Left ventricle myocardium inferior (tissue), 1 donor: Measurements from ENCODE around the gene RILP. TPM values are rescaled to one million over a fixed set of nuclear protein-coding genes. Genes with fewer than 3 reads are reported as not detected.
A peak's percentile ranks its signal among the peaks of the same experiment; 100 is the strongest.

Source experiments
- DNase-seq: peaks from one replicate; pipeline ENCODE4 v3.0.0-alpha.2; 2020
- H3K27ac ChIP-seq: fragments of 200-600 bp; replicated peaks from 2 replicates; pipeline ENCODE4 v1.8.0; 2021
- H3K27me3 ChIP-seq: fragments of 200-600 bp; 2 replicates; pipeline ENCODE4 v1.8.0; 2021; ENCODE audit warnings: low read depth
- H3K36me3 ChIP-seq: fragments of 200-600 bp; 2 replicates; pipeline ENCODE4 v1.8.0; 2021
- H3K4me1 ChIP-seq: fragments of 200-600 bp; 2 replicates; pipeline ENCODE4 v1.8.0; 2021
- H3K4me3 ChIP-seq: fragments of 200-600 bp; 2 replicates; pipeline ENCODE4 v1.8.0; 2021; ENCODE audit warnings: mild to moderate bottlenecking, moderate library complexity
- H3K9me3 ChIP-seq: fragments of 200-600 bp; replicated peaks from 2 replicates; pipeline ENCODE4 v1.8.0; 2021
- CTCF ChIP-seq: fragments of 200-600 bp; IDR thresholded peaks from 2 replicates; pipeline ENCODE4 v1.8.0; 2021; ENCODE audit warnings: antibody characterized with exemption, mild to moderate bottlenecking, borderline replicate concordance
- intact Hi-C: fragments of 100-400 bp; cut with micrococcal nuclease; formaldehyde crosslinking; loops from one replicate; pipeline ENCODE4 v1.11.0; 2022
- total RNA-seq: library from RNA; stranded (reverse); fragmentation: NEBNext Ultra II Directional; extraction: Animal tissue kit (Norgen Biotek cat#: 25700); gene quantifications from one replicate; pipeline ENCODE4 v1.2.1, GENCODE V29; 2021
- donor health status: DM: no; HTN: yes; CAD: no; lungs with severe emphysema.

The RILP gene
- total RNA-seq, 1 donor from 2014 or later: 81.7 TPM

GRCh38 chr17:1645207-1646171 is 4.2 kb downstream of the RILP start, which contains the start of gene SCARF1:
SCARF1 (minus strand) TSS chr17:1645732; CDS start chr17:1645697, 35 bp downstream.
- intact Hi-C loops: no loop called here
- peak; percentile 73 for DNase-seq
- Histone ChIP-seq H3K9me3 (no peaks in the 10 kb centered on the region), H3K27me3 (no peaks in the 10 kb centered on the region), H3K27ac (peak within 1 kb of the TSS; percentile 100), H3K36me3 (peaks cover 17% of the 10 kb centered on the region), H3K4me1 (peaks cover 75% of the 10 kb centered on the region), H3K4me3 (peak within 1 kb of the TSS; percentile 69)
- TF ChIP-seq CTCF: no peak

DNA sequence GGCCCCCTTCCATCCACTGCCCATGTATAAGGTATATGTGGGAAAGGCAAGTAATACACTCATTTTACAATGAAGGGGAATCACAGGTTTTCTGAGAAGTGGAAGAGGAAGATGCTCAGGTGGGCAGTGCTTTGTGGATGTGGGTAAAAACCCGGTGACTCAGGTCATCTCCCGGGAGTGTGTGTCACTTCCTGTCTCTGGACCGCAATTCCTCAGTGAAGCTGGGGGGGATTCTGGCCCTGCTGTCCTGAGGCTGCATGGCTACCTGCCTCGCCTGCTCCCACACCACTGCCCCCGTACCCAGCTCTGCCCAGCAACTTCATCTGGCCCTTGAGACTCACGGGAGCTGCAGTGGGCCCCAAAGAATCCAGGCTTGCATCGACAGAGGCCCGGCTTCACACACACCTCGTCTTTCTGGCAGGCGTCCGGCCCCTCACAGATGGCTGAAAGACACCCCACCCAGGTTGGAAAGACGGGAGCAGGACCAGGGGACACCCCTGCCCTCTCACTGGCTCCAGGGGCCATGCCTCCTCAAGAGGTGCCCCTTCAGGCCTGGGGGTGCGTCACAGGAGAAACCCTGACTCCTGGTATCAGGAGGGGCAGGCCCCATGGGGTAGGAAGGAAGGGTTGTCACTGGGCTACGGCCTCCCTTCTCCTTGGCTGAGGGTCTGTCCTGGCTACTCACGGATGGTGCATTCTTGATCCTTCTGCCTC is 5.0 kb downstream of the RILP start:
- intact Hi-C loops: no loop called here
- Histone ChIP-seq H3K4me3 (peak overlapping the region; percentile 69), H3K4me1 (peaks cover 75% of the 10 kb centered on the region), H3K27me3 (no peaks in the 10 kb centered on the region), H3K9me3 (no peaks in the 10 kb centered on the region), H3K36me3 (peaks cover 17% of the 10 kb centered on the region), H3K27ac (peak overlapping the region; percentile 100)
- no peak for DNase-seq
- TF ChIP-seq CTCF: no peak

GRCh38 chr17:1643999-1644492 is 5.6 kb downstream of the RILP start:
- H3K27ac ChIP-seq: peak overlapping the region; percentile 100
- no peak for DNase-seq
- intact Hi-C loops: no loop called here
- H3K36me3 ChIP-seq: peaks cover 19% of the 10 kb centered on the region
- TF ChIP-seq CTCF: no peak
- peaks cover 69% of the 10 kb centered on the region for H3K4me1 ChIP-seq
- H3K27me3 ChIP-seq: no peaks in the 10 kb centered on the region
- H3K9me3 ChIP-seq: no peaks in the 10 kb centered on the region
- peak overlapping the region; percentile 69 for H3K4me3 ChIP-seq

DNA sequence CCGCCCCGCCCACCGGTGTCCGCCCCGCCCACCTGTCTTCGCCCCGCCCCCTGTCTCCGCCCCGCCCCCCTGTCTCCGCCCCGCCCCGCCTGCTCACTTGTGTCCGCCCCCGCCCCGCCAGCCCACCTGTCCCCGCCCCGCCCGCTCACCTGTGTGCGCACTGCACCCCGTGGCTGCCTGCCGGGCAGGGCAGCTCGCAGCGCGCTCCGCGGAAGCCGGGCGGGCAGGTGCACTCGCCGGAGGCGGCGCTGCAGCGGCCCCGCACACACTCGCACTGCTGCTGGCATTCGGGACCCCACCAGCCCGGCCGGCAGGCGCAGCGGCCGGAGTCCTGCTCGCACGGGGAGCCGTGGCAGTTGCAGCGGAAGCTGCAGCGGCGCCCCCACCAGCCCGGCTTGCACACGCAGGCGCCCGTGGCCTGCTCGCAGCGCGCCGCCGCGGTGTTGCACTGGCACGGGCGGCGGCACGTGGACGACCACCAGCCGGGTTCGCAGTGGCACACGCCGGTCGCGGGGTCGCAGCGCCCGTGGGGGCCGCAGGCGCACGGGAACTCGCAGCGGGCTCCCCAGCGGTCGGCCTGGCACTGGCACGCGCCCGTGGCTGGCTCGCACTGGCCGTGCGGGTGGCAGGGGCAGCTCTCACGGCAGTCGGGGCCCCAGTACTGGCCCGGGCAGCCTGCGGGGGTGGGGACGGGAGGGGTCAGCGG is 6.2 kb downstream of the RILP start:
- intact Hi-C loops: no loop called here
- peak overlapping the region; percentile 100 for H3K27ac ChIP-seq
- peaks cover 25% of the 10 kb centered on the region for H3K36me3 ChIP-seq
- DNase-seq: no peak
- H3K4me3 ChIP-seq: peak overlapping the region; percentile 69
- H3K27me3 ChIP-seq: no peaks in the 10 kb centered on the region
- no peaks in the 10 kb centered on the region for H3K9me3 ChIP-seq
- peaks cover 66% of the 10 kb centered on the region for H3K4me1 ChIP-seq
- TF ChIP-seq CTCF: no peak

DNA sequence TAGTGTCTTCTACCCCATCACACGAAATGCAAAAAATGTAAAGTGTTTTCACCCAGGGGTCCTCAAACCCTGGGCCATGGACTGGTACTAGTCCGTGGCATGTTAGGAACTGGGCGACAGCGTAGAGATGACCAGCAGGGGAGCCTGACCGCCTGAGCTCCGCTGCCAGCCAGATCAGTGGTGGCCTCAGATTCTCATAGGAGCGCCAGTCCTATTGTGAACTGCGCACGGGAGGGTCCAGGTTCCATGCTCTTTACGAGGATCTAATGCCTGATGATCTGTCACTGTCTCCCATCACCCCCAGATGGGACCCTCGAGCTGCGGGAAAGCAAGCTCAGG is 8.6 kb downstream of the RILP start:
- H3K36me3 ChIP-seq: peaks cover 33% of the 10 kb centered on the region
- H3K9me3 ChIP-seq: no peaks in the 10 kb centered on the region
- TF ChIP-seq CTCF: no peak
- H3K27ac ChIP-seq: peak overlapping the region; percentile 38
- H3K27me3 ChIP-seq: no peaks in the 10 kb centered on the region
- no peak for DNase-seq
- intact Hi-C loops: no loop called here
- no peak overlapping the region for H3K4me3 ChIP-seq
- peaks cover 49% of the 10 kb centered on the region for H3K4me1 ChIP-seq
